GM23248 (cell line): ENCODE results near the gene HDAC4. TPM values are rescaled to one million over a fixed set of nuclear protein-coding genes. Genes with fewer than 3 reads are reported as not detected.

Source experiments
- DNase-seq: peaks from one replicate; pipeline ENCODE4 v3.0.0-alpha.2; 2015
- H2AFZ ChIP-seq: fragments of 200-600 bp; sonication (generic); 2 replicates; pipeline ENCODE4 v1.6.1; 2016; ENCODE audit warnings: antibody characterized with exemption
- H3F3A ChIP-seq: fragments of 200-600 bp; sonication (generic); 2 replicates; pipeline ENCODE4 v1.6.1; 2016; ENCODE audit warnings: mild to moderate bottlenecking, antibody characterized with exemption, mixed run types; ENCODE audit not compliant: insufficient read depth
- H3K27ac ChIP-seq: fragments of 200-600 bp; sonication (generic); 2 replicates; pipeline ENCODE4 v1.5.1; 2016; ENCODE audit warnings: mild to moderate bottlenecking
- H3K27me3 ChIP-seq: fragments of 200-600 bp; sonication (generic); replicated peaks from 2 replicates; pipeline ENCODE4 v1.6.1; 2016; ENCODE audit warnings: mild to moderate bottlenecking; ENCODE audit not compliant: insufficient read depth
- H3K36me3 ChIP-seq: fragments of 200-600 bp; sonication (generic); 2 replicates; pipeline ENCODE4 v1.6.1; 2016; ENCODE audit warnings: low read depth, mild to moderate bottlenecking
- H3K4me1 ChIP-seq: fragments of 200-600 bp; sonication (generic); 2 replicates; pipeline ENCODE4 v1.6.1; 2016; ENCODE audit warnings: mild to moderate bottlenecking; ENCODE audit not compliant: insufficient read depth
- H3K4me2 ChIP-seq: fragments of 200-600 bp; sonication (generic); one replicate; pipeline ENCODE4 v1.6.1; 2016; ENCODE audit warnings: mild to moderate bottlenecking; ENCODE audit not compliant: unreplicated experiment
- H3K4me3 ChIP-seq: fragments of 200-600 bp; sonication (generic); 2 replicates; pipeline ENCODE4 v1.5.1; 2016; ENCODE audit warnings: mild to moderate bottlenecking
- H3K79me2 ChIP-seq: fragments of 200-600 bp; sonication (generic); 2 replicates; pipeline ENCODE4 v1.6.1; 2016; ENCODE audit warnings: mild to moderate bottlenecking; ENCODE audit not compliant: insufficient read depth
- H3K9ac ChIP-seq: fragments of 200-600 bp; sonication (generic); 2 replicates; pipeline ENCODE4 v1.6.1; 2016; ENCODE audit warnings: mild to moderate bottlenecking
- H3K9me2 ChIP-seq: fragments of 200-600 bp; sonication (generic); 2 replicates; pipeline ENCODE4 v1.6.1; 2016; ENCODE audit warnings: mixed run types, mild to moderate bottlenecking, moderate library complexity; ENCODE audit not compliant: insufficient read depth
- H3K9me3 ChIP-seq: fragments of 200-600 bp; sonication (generic); one replicate; pipeline ENCODE4 v1.6.1; 2017; ENCODE audit warnings: low read depth
- H4K20me1 ChIP-seq: fragments of 200-600 bp; sonication (generic); 2 replicates; pipeline ENCODE4 v1.6.0; 2016; ENCODE audit not compliant: insufficient read depth
- EZH2 ChIP-seq: fragments of 200-600 bp; sonication (generic); IDR thresholded peaks from 2 replicates; pipeline ENCODE4 v1.6.1; 2018; ENCODE audit warnings: antibody characterized with exemption, mild to moderate bottlenecking; ENCODE audit not compliant: insufficient read depth, poor library complexity, severe bottlenecking
- EZH2phosphoT487 ChIP-seq: fragments of 200-600 bp; sonication (generic); IDR thresholded peaks from 2 replicates; pipeline ENCODE4 v1.6.1; 2018; ENCODE audit warnings: antibody characterized with exemption, moderate library complexity, mild to moderate bottlenecking, low read depth; ENCODE audit not compliant: insufficient read depth
- WGBS, 2 experiments: methylation state at CpG; one replicate each; pipeline ENCODE4 v1.1.6; 2015 to 2017; ENCODE audit warnings: low lambda C conversion rate in 2 of 2, low coverage in 1 of 2; ENCODE audit errors: missing lambda C conversion rate in 2 of 2; 5-methylcytosine and 5-hydroxymethylcytosine counted together
- in situ Hi-C: fragments of 300-500 bp; cut with MboI; formaldehyde crosslinking; loops from 2 replicates; pipeline ENCODE4 v1.15.0; 2020
- polyA plus RNA-seq: library from polyadenylated mRNA; unstranded; fragments of >200 nt; fragmentation: Nextera tagmentation; extraction: Ambion mirVana; gene quantifications from 2 replicates; pipeline ENCODE4 v1.2.1, GENCODE V29; 2016
- total RNA-seq: library from RNA; depleted of rRNA; stranded (reverse); fragments of >200 nt; shearing (Covaris generic); gene quantifications from 2 replicates; pipeline ENCODE4 v1.2.3, GENCODE V29; 2014

Gene HDAC4
- total and polyA plus RNA-seq, 2 experiments from 2014 or later: 2.1 to 6.3 TPM

- WGBS, 2 experiments: 80 to 84% methylated on average over 17 of the region's 17 CpGs
- H3K4me1 ChIP-seq: no peaks in the 10 kb centered on the region
- no peak for DNase-seq
Observed at GRCh38 chr2:239166201-239166834, 234.5 kb downstream of the HDAC4 start.

GRCh38 chr2:239165206-239165831 lies 235.5 kb downstream of the HDAC4 start:
- no peak for DNase-seq
- H3K4me3 ChIP-seq: no peak overlapping the region

More at GRCh38 chr2:239166201-239166834, 234.5 kb downstream of the HDAC4 start:
- Histone ChIP-seq H3K4me3 (no peak overlapping the region), H3F3A (no peaks in the 10 kb centered on the region), H3K79me2 (no peaks in the 10 kb centered on the region), H3K36me3 (0 out of 2 replicates have a peak, but pooled peaks cover under 1% of the 10 kb centered on the region), H3K9me2 (no peaks in the 10 kb centered on the region), H3K9ac (no peak overlapping the region), H3K27ac (no peak overlapping the region), H4K20me1 (no peaks in the 10 kb centered on the region), H2AFZ (no peak overlapping the region), H3K9me3 (no peaks in the 10 kb centered on the region), H3K27me3 (no peaks in the 10 kb centered on the region), H3K4me2 (no peak overlapping the region)
- no peak for TF ChIP-seq EZH2phosphoT487
- TF ChIP-seq EZH2: no peak
- in situ Hi-C loops: no loop called here

DNA sequence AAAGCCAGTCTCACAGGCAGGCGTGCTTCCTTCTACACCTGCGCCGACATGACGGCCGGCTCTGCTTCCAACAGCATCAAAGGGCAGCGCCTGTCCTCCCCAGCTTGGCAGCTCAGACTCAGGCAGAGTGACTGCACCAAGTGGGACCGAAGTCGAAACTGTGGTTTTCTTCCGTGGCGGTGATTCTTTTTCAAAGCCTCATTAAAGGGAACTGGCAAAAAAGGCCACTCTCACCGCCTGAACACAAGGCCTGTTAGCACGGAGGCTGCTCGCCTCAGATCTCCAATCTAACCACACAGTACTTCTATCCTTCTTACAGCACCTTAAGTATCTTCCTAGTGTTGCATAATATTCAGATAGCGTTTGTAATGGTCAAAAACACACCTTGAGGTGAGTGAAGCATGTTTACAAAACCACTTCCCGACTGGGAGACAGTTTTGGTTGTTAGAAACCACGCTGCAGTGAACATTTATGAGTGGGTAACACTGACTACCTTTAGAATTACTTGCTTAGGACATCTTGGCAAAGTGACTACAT lies 236.4 kb downstream of the HDAC4 start:
- no peaks in the 10 kb centered on the region for H3K9me3 ChIP-seq
- H3K4me2 ChIP-seq: no peak overlapping the region
- H3K27me3 ChIP-seq: no peaks in the 10 kb centered on the region
- no peak for TF ChIP-seq EZH2phosphoT487
- no peak for TF ChIP-seq EZH2
- no peak overlapping the region for H2AFZ ChIP-seq
- no peaks in the 10 kb centered on the region for H3K36me3 ChIP-seq
- no peak overlapping the region for H3K9ac ChIP-seq
- in situ Hi-C loops: no loop called here
- no peak overlapping the region for H3K4me3 ChIP-seq
- no peaks in the 10 kb centered on the region for H3K79me2 ChIP-seq
- H3K4me1 ChIP-seq: no peaks in the 10 kb centered on the region
- H3F3A ChIP-seq: no peaks in the 10 kb centered on the region
- H4K20me1 ChIP-seq: no peaks in the 10 kb centered on the region
- H3K9me2 ChIP-seq: no peaks in the 10 kb centered on the region
- no peak overlapping the region for H3K27ac ChIP-seq
- WGBS, 2 experiments: 92 to 94% methylated on average over 16 of the region's 16 CpGs
- no peak for DNase-seq

More at GRCh38 chr2:239165206-239165831, 235.5 kb downstream of the HDAC4 start:
- H3K9me3 ChIP-seq: no peaks in the 10 kb centered on the region
- H3K9ac ChIP-seq: no peak overlapping the region
- H3K36me3 ChIP-seq: no peaks in the 10 kb centered on the region
- no peak overlapping the region for H3K27ac ChIP-seq
- in situ Hi-C loops: no loop called here
- no peaks in the 10 kb centered on the region for H3K79me2 ChIP-seq
- 95 to 96% methylated on average over 19 of the region's 19 CpGs for WGBS, 2 experiments
- no peaks in the 10 kb centered on the region for H3K4me1 ChIP-seq
- H3K27me3 ChIP-seq: no peaks in the 10 kb centered on the region
- no peak overlapping the region for H2AFZ ChIP-seq
- no peaks in the 10 kb centered on the region for H4K20me1 ChIP-seq
- no peaks in the 10 kb centered on the region for H3K9me2 ChIP-seq
- H3F3A ChIP-seq: no peaks in the 10 kb centered on the region
- TF ChIP-seq EZH2phosphoT487: no peak
- TF ChIP-seq EZH2: no peak
- no peak overlapping the region for H3K4me2 ChIP-seq

DNA sequence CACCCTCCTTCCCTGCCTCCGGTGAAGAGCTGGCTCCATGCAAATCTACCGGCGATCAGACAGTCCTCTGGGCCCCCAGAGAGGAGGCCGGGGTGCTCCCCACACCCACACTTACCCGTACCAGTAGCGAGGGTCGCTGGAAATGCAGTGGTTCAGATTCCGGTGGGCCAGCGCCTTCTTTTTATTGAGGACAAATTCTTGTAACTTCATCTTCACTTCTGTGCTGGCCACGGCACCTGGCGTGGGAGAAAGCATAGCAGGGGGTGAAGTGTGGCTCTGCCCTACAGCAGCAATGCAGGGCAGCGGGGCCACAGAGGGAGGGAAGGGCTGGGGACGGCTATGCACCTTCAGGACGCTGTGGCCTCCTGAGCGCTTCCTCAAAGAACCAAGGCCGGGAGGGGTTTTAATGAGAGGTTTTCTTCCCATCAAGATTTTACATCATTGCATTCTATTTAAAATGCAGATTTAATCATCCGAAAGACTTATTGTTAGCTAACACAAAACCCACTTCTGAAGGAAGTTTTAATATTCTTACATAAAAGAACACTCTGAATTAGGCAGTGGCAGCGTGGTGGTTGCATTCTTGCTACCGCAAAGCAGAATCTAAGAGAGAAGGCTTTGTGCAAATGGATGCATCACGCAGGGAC lies 237.0 kb downstream of the HDAC4 start:
- WGBS, 2 experiments: 89 to 92% methylated on average over 20 of the region's 20 CpGs
- Histone ChIP-seq H3K4me2 (no peak overlapping the region), H4K20me1 (no peaks in the 10 kb centered on the region), H3K9me3 (no peaks in the 10 kb centered on the region), H3K79me2 (no peaks in the 10 kb centered on the region), H3K9me2 (no peaks in the 10 kb centered on the region), H2AFZ (no peak overlapping the region), H3K9ac (no peak overlapping the region), H3K27ac (no peak overlapping the region), H3K4me1 (no peaks in the 10 kb centered on the region), H3K36me3 (no peaks in the 10 kb centered on the region), H3F3A (no peaks in the 10 kb centered on the region), H3K4me3 (no peak overlapping the region), H3K27me3 (no peaks in the 10 kb centered on the region)
- no peak for TF ChIP-seq EZH2
- TF ChIP-seq EZH2phosphoT487: no peak
- no peak for DNase-seq
- in situ Hi-C loops: no loop called here
